GM12878 (cell line): ENCODE data around the gene B4GALT5. TPM values are rescaled to one million over a fixed set of nuclear protein-coding genes. Genes with fewer than 3 reads are reported as not detected.
"Not testable (repeated sequence)": the region's sequence is repeated elsewhere in the genome, so short reads cannot be mapped to it uniquely, and the experiment has no call there.

Experiments
- ATAC-seq: fragments of 200-7000 bp; cut with Tn5 transposase; 3 replicates; pipeline ENCODE4 v1.9.1; 2020; ENCODE audit warnings: mild to moderate bottlenecking, moderate library complexity
- BruUV-seq: library from RNA; stranded (reverse); fragments of 400-500 nt; replicated peaks from 2 replicates; lab custom pipeline; 2021; lab: Mats Ljungman, UMichigan
- CTCF ChIA-PET: fragments of 300-600 bp; sonication (Branson Sonifier 250); formaldehyde crosslinking; extraction: SDS; loops from one replicate; lab custom pipeline; 2021; ENCODE audit warnings: inconsistent platforms; lab: Yijun Ruan, JAX
- POLR2A ChIA-PET: fragments of 350-600 bp; formaldehyde crosslinking; extraction: SDS; loops from one replicate; lab custom pipeline; 2021; ENCODE audit warnings: inconsistent platforms; lab: Charles Lee
- RAD21 ChIA-PET: fragments of 300-600 bp; sonication (Branson Sonifier 250); formaldehyde crosslinking; loops from one replicate; lab custom pipeline; 2023; ENCODE audit warnings: antibody characterized with exemption; ENCODE audit not compliant: unreplicated experiment; lab: Charles Lee
- SMC1A ChIA-PET: fragments of 300-600 bp; sonication (Branson Sonifier 250); formaldehyde crosslinking; loops from one replicate; lab custom pipeline; 2023; ENCODE audit not compliant: unreplicated experiment, uncharacterized antibody; lab: Charles Lee
- DNase-seq: peaks from one replicate; pipeline ENCODE4 v3.0.0-alpha.2; 2011; ENCODE audit warnings: low read depth, low spot score
- FAIRE-seq: peaks from 3 replicates; lab custom pipeline; 2011; peaks lifted over from hg19 to GRCh38; lab: Jason Lieb, UNC
- H2AFZ ChIP-seq: 2 replicates; pipeline ENCODE4 v1.6.0; 2011; ENCODE audit warnings: low read depth, low read length, control low read depth; ENCODE audit not compliant: control insufficient read depth
- H3K27ac ChIP-seq: 2 replicates; pipeline ENCODE4 v1.5.1; 2011; ENCODE audit warnings: control low read depth; ENCODE audit not compliant: control insufficient read depth, insufficient read depth
- H3K27me3 ChIP-seq, 2 experiments: replicated peaks in 1 of 2; 2 replicates each; pipeline versions ENCODE4 v1.6.0 to v1.6.1; 2011; ENCODE audit warnings: low read length in 1 of 2; ENCODE audit not compliant: control insufficient read depth in 2 of 2, insufficient read depth in 2 of 2
- H3K36me3 ChIP-seq, 2 experiments: 2 replicates each; pipeline ENCODE4 v1.5.1; 2011; ENCODE audit warnings: low read length in 1 of 2; ENCODE audit not compliant: control insufficient read depth in 2 of 2, insufficient read depth in 2 of 2
- H3K4me1 ChIP-seq: 2 replicates; pipeline ENCODE4 v1.6.1; 2011; ENCODE audit warnings: mild to moderate bottlenecking, low read length, moderate library complexity, mixed read lengths; ENCODE audit not compliant: control insufficient read depth, insufficient read depth
- H3K4me2 ChIP-seq: 2 replicates; pipeline ENCODE4 v1.6.0; 2011; ENCODE audit warnings: control low read depth; ENCODE audit not compliant: control insufficient read depth, insufficient read depth
- H3K4me3 ChIP-seq: fragments of 200-600 bp; sonication (generic); 2 replicates; pipeline ENCODE4 v1.5.1; 2016
- H3K79me2 ChIP-seq: 2 replicates; pipeline ENCODE4 v1.6.0; 2011; ENCODE audit warnings: low read length; ENCODE audit not compliant: control insufficient read depth, insufficient read depth
- H3K9ac ChIP-seq: 2 replicates; pipeline ENCODE4 v1.8.0; 2011; ENCODE audit warnings: low read length, control low read depth, mixed read lengths; ENCODE audit not compliant: control insufficient read depth, insufficient read depth
- H3K9me3 ChIP-seq: replicated peaks from 3 replicates; pipeline ENCODE4 v1.5.1; 2011; ENCODE audit warnings: mild to moderate bottlenecking, low read length; ENCODE audit not compliant: control insufficient read depth, insufficient read depth
- H4K20me1 ChIP-seq: 2 replicates; pipeline ENCODE4 v1.6.0; 2011; ENCODE audit not compliant: control insufficient read depth, insufficient read depth
- CREM ChIP-seq: IDR thresholded peaks from 2 replicates; pipeline ENCODE4 v1.6.1; 2014; ENCODE audit warnings: antibody characterized with exemption, low read depth
- DPF2 ChIP-seq: fragments of 450-650 bp; IDR thresholded peaks from 2 replicates; pipeline ENCODE4 v1.6.1; 2017; ENCODE audit warnings: mild to moderate bottlenecking
- GATAD2B ChIP-seq: fragments of 450-650 bp; conservative IDR thresholded peaks from 2 replicates; pipeline ENCODE4 v1.6.1; 2017; ENCODE audit warnings: low read depth, mild to moderate bottlenecking, moderate library complexity
- KAT2A ChIP-seq: conservative IDR thresholded peaks from 2 replicates; pipeline ENCODE4 v1.6.1; 2011; ENCODE audit warnings: low read depth, low read length; ENCODE audit not compliant: control insufficient read depth
- KLF5 ChIP-seq: fragments of 450-650 bp; IDR thresholded peaks from 2 replicates; pipeline ENCODE4 v1.6.1; 2014; ENCODE audit warnings: mild to moderate bottlenecking; ENCODE audit not compliant: partially characterized antibody
- NFYA ChIP-seq: IDR thresholded peaks from 2 replicates; pipeline ENCODE4 v1.6.1; 2011; ENCODE audit warnings: low read depth, mild to moderate bottlenecking, low read length, improper control_type of control experiment, borderline replicate concordance
- POLR2AphosphoS5 ChIP-seq: IDR thresholded peaks from 2 replicates; pipeline ENCODE4 v1.6.1; 2011; ENCODE audit warnings: mild to moderate bottlenecking, low read length, inconsistent platforms
- TBL1XR1 ChIP-seq: IDR thresholded peaks from 2 replicates; pipeline ENCODE4 v1.6.1; 2012; ENCODE audit warnings: low read depth, low read length, improper control_type of control experiment
- WGBS: methylation state at CpG from one replicate; pipeline ENCODE4 v1.1.6; 2016; ENCODE audit warnings: low lambda C conversion rate; ENCODE audit not compliant: insufficient replicate concordance, insufficient coverage; ENCODE audit errors: missing lambda C conversion rate; 5-methylcytosine and 5-hydroxymethylcytosine counted together
- in situ Hi-C: fragments of 300-500 bp; cut with MboI; formaldehyde crosslinking; loops from 9 replicates; pipeline ENCODE4 v1.14.3; 2018; ENCODE audit warnings: mixed read lengths
- intact Hi-C: fragments of 100-400 bp; cut with micrococcal nuclease; formaldehyde crosslinking; loops from one replicate; pipeline ENCODE4 v1.14.2; 2022; ENCODE audit not compliant: unreplicated experiment
- polyA plus RNA-seq, 11 experiments: library from polyadenylated mRNA; depleted of rRNA in 4 of 11; unstranded in 6 of 11; stranded (reverse) in 5 of 11; fragments of >200 nt; fragmentation: Nextera tagmentation in 4 of 11; fragmentation: Illumina TruSeq in 1 of 11; extraction: Ambion mirVana in 4 of 11; extraction: Trizol in 1 of 11; gene quantifications; 1 replicate in 1 of 11; 2 replicates in 10 of 11; pipeline versions ENCODE4 v1.2.1 to v1.2.3, GENCODE V29; 2011 to 2016; ENCODE audit warnings: inconsistent platforms in 2 of 11, missing spikeins in 2 of 11, low read depth in 1 of 11
- total RNA-seq, 4 experiments: library from RNA; depleted of rRNA in 3 of 4; stranded (reverse); fragments of >200 nt in 3 of 4; fragmentation: Illumina TruSeq in 1 of 4; extraction: Trizol in 1 of 4; gene quantifications; 2 replicates each; pipeline versions ENCODE4 v1.2.1 to v1.2.3, GENCODE V29; 2013 to 2021
- TF ChIP-seq, protein P1 (sequence below): IDR thresholded peaks from 2 replicates; pipeline ENCODE4 v1.6.1; 2011; ENCODE audit warnings: low read depth, mild to moderate bottlenecking, low read length, moderate library complexity, borderline replicate concordance; ENCODE audit errors: extremely low read depth
- TF ChIP-seq, protein P2 (sequence below): fragments of 450-650 bp; conservative IDR thresholded peaks from 2 replicates; pipeline ENCODE4 v1.6.1; 2017; ENCODE audit warnings: mild to moderate bottlenecking, moderate library complexity

Gene B4GALT5
- total and polyA plus RNA-seq, 10 of the 15 experiments (the other 5 are each of a cell fraction or from before 2014, with no cell fraction given) = 2.0 to 55.5 (median 20.2) TPM

DNA sequence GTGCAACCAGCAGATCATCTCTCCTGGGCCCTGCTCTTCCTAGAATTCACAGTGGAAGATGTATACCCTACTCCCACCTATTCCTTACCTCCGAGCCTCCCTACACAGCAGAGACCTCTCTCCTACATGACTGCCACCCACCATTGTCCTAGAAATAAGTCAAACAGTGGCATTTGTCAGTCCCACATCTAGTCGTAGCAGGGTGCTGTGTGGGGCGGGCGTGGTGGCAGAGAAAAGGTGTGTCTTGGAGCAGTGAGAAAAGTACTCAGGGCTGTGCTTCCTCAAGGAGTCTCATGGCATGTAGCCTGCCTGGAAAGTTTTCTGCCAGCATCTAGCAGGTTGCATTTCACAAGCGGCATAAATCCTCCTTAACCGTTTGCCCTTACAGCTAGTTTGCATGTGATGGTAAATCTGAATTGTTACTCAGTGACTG lies 86.3 kb downstream of the B4GALT5 start:
- Histone ChIP-seq H3K36me3 (no peaks in the 10 kb centered on the region), H3K9me3 (peaks cover 5% of the 10 kb centered on the region; the same call in 2 of the 3 replicates), H3K79me2 (no peaks in the 10 kb centered on the region), H3K27ac (no peak overlapping the region), H3K4me2 (peak overlapping the region; percentile 46), H3K27me3 (no peaks in the 10 kb centered on the region)
- ChIA-PET CTCF (interaction anchor here (0.6 to 1.0 kb wide), 2 partner anchors 19 to 84 kb away, joined by 3 read pairs; no protein-coding TSS in a partner anchor), POLR2A (interaction anchor here (0.7 to 1.0 kb wide), 2 partner anchors 29 to 41 kb away, joined by 3 read pairs; no protein-coding TSS in a partner anchor)
- in situ Hi-C loops = no loop called here
- 80% methylated on average over 6 of the region's 6 CpGs for WGBS
- FAIRE-seq = no peak
- no peak for ATAC-seq
- intact Hi-C loops = no loop called here
- TF ChIP-seq POLR2AphosphoS5 = no peak
- no peak for TF ChIP-seq KAT2A
- TF ChIP-seq GATAD2B = 0 out of 2 replicates have a peak, but pooled peaks have one; percentile 49
- no peak for TF ChIP-seq TBL1XR1
- TF ChIP-seq, protein P1, sequence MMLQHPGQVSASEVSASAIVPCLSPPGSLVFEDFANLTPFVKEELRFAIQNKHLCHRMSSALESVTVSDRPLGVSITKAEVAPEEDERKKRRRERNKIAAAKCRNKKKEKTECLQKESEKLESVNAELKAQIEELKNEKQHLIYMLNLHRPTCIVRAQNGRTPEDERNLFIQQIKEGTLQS = no peak
- TF ChIP-seq DPF2 = 0 out of 2 replicates have a peak, but pooled peaks have one; percentile 19
- no peak for TF ChIP-seq KLF5
- no peak for TF ChIP-seq CREM
- TF ChIP-seq, protein P2, sequence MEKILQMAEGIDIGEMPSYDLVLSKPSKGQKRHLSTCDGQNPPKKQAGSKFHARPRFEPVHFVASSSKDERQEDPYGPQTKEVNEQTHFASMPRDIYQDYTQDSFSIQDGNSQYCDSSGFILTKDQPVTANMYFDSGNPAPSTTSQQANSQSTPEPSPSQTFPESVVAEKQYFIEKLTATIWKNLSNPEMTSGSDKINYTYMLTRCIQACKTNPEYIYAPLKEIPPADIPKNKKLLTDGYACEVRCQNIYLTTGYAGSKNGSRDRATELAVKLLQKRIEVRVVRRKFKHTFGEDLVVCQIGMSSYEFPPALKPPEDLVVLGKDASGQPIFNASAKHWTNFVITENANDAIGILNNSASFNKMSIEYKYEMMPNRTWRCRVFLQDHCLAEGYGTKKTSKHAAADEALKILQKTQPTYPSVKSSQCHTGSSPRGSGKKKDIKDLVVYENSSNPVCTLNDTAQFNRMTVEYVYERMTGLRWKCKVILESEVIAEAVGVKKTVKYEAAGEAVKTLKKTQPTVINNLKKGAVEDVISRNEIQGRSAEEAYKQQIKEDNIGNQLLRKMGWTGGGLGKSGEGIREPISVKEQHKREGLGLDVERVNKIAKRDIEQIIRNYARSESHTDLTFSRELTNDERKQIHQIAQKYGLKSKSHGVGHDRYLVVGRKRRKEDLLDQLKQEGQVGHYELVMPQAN = 0 out of 2 replicates have a peak, but pooled peaks have one; percentile 18
- no peak for TF ChIP-seq NFYA
- TF ChIP-seq, all 136 proteins: peak for 3
- RAD21 ChIA-PET = interaction anchor here (0.8 to 1.6 kb wide), 5 partner anchors 11 to 174 kb away, joined by 3 to 4 read pairs (median 3); no protein-coding TSS in a partner anchor
- H2AFZ ChIP-seq = no peak overlapping the region
- DNase-seq = no peak
- H3K4me1 ChIP-seq = peaks cover 66% of the 10 kb centered on the region
- H4K20me1 ChIP-seq = no peaks in the 10 kb centered on the region
- no TSS peak for BruUV-seq
- no peak overlapping the region for H3K4me3 ChIP-seq
- SMC1A ChIA-PET = interaction anchor here (0.7 to 11.1 kb wide), 5 partner anchors 11 to 174 kb away, joined by 3 to 110 read pairs (median 3); no protein-coding TSS in a partner anchor
- no peak overlapping the region for H3K9ac ChIP-seq

DNA sequence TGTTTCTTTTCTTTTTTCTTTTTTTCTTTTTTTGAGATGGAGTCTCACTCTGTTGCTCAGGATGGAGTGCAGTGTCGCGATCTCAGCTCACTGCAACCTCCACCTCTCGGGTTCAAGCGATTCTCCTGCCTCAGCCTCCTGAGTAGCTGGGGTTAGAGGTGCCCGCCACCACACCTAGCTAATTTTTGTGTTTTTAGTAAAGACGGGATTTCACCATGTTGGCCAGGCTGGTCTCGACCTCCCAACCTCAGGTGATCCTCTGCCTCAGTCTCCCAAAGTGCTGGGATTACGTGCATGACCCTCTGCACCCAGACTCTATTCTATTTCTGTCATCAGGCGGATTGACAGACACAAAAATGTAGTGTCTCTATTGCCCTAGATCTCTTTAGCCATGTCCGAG lies 88.7 kb downstream of the B4GALT5 start:
- H3K4me3 ChIP-seq, H3K27ac ChIP-seq, in situ Hi-C loops, H2AFZ ChIP-seq, H3K79me2 ChIP-seq, RAD21 ChIA-PET, BruUV-seq, H3K36me3 ChIP-seq, ATAC-seq, FAIRE-seq, H3K9ac ChIP-seq, H3K4me2 ChIP-seq, H4K20me1 ChIP-seq, DNase-seq, H3K27me3 ChIP-seq: not testable (repeated sequence)
- Histone ChIP-seq H3K9me3 (peaks cover 11% of the 10 kb centered on the region; the same call in 2 of the 3 replicates), H3K4me1 (peaks cover 63% of the 10 kb centered on the region)
- intact Hi-C loops = loop anchor here (5.0 kb wide), 1 partner anchor 177 kb away; no protein-coding TSS in a partner anchor
- 93% methylated on average over 9 of the region's 10 CpGs for WGBS
- SMC1A ChIA-PET = interaction anchor here (1.2 to 11.1 kb wide), 4 partner anchors 14 to 84 kb away, joined by 3 to 110 read pairs (median 5); no protein-coding TSS in a partner anchor
- CTCF ChIA-PET = interaction anchor here (3.1 kb wide), 1 partner anchor 221 kb away, joined by 8 read pairs; no protein-coding TSS in a partner anchor
- POLR2A ChIA-PET = interaction anchor here (0.6 kb wide), 2 partner anchors 221 to 419 kb away, joined by 4 to 6 read pairs; no protein-coding TSS in a partner anchor
